SH-SY5Y (cell line): ENCODE data around the gene ZSCAN23.

Source experiments
- GATA2 ChIP-seq: IDR thresholded peaks from 2 replicates; pipeline ENCODE4 v1.6.1; 2011; ENCODE audit warnings: mild to moderate bottlenecking, low read depth, low read length
- GATA3 ChIP-seq: IDR thresholded peaks from 2 replicates; pipeline ENCODE4 v1.6.1; 2011; ENCODE audit warnings: low read depth, mild to moderate bottlenecking, low read length, moderate library complexity

- TF ChIP-seq GATA2 (no peak), GATA3 (no peak)
Measured at GRCh38 chr6:28446818-28447511, 3.7 kb upstream of the ZSCAN23 start.
